ENCODE results near the gene CEP162.
"Not testable (repeated sequence)": the region's sequence is repeated elsewhere in the genome, so short reads cannot be mapped to it uniquely, and the experiment has no call there.

Gene CEP162

DNA sequence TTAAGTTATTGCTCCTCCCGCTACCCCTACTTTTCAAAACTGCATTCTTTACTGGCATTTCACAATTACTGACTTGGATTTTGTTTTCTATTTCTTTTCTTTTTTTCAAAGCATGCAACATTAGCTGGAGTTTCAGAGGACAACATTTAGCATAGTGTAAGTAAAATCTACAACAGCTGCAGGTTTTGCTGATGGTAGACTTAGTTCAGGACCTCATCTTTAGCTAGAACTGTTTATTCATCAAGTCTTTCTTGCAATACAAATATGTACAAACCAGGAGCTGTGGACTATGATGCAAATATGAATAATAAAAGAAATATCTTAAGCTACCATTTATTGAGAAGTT lies 728 bp upstream of the CEP162 start:
- DNase-seq = no peak

DNA sequence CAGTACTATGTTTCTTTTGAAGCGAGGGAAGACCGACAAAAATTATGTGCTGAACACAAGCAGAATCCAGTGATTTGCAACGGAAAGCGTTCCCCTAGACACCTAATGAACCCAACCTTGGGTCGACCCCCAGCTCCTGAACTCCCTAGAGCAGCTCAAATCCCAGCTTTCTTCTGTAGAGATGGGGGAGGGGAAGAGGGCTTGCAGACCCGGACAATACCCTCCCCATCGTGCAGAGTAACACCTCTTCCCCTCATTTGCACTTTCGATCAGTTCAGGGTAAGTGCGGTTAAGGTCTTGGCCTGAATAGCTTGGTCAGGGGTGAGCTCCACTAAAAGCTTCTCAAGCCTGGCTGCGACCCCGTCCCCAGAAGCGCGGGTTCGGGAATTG lies 404 bp downstream of the CEP162 start:
- DNase-seq = no peak

DNA sequence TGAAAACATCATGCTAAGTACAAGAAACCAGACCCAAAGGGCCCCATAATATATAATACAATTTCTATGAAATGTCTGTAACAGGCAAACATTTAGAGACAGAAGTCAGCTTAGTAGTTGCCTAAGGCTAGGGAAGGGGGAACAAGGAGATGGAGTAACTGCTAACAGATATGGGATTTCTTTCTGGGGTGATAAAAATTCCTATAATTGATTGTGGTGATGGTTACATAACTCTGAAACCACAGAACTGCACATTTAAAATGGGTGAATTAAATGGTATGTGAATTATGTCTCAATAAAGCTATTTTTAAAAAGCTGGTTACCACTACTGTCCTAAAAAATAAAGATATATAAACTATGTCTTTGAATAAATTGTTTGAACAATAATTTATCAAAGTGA lies 3.2 kb downstream of the CEP162 start:
- no peak for DNase-seq

DNA sequence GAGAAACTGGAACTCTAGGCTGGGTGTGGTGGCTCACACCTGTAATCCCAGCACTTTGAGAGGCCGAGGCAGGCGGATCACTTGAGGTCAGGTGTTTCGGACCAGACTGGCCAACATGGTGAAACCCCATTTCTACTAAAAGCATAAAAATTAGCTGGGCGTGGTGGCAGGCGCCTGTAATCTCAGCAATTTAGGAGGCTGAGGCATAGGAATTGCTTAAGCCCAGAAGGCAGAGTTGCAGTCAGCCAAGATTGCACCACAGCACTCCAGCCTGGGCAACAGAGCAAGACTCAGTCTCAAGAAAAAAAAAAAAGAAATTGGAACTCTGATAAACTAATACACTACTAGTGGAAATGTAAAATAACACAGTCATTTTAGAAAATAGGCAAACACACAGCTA lies 3.8 kb downstream of the CEP162 start:
- not testable (repeated sequence) for DNase-seq

- DNase-seq = no peak
Observed at GRCh38 chr6:84222426-84222825, 5.0 kb downstream of the CEP162 start.

DNA sequence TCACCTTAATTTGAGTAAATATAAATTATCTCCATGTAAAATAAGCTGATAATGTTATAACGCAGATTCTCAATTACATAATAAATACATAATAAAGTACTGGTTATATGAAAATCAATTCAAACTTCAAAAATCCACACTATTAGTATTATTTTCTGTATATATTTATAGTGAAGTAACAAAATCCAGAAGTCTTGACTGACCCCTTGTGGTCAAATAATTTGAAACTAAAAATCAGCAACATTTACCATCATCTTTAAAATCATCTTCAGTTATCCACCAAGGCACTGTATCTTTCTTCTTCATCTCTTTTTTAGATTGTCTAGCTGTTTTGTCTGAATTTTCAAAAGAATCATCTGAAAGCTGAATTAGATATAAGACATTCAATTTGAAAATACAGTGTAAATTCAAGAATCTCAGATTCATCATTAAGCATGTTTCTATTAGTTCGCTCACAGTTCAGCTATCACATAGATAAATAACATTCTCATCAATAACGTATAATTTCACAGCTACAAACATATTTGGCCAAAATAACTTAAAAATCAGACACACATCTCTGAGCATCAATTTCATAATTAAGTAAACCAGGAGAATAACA lies 6.5 kb downstream of the CEP162 start:
- no peak for DNase-seq

GRCh38 chr6:84218091-84218490 lies 9.4 kb downstream of the CEP162 start:
- no peak for DNase-seq

GRCh38 chr6:84213217-84213616 lies 14.2 kb downstream of the CEP162 start:
- no peak for DNase-seq

GRCh38 chr6:84204011-84204410 lies 23.4 kb downstream of the CEP162 start:
- no peak for DNase-seq

- not testable (repeated sequence) for DNase-seq
Observed at GRCh38 chr6:84199987-84200386, 27.5 kb downstream of the CEP162 start.

- DNase-seq = no peak
Observed at GRCh38 chr6:84197708-84198107, 29.7 kb downstream of the CEP162 start.

- DNase-seq = no peak
Observed at GRCh38 chr6:84193114-84193708, 34.2 kb downstream of the CEP162 start.

DNA sequence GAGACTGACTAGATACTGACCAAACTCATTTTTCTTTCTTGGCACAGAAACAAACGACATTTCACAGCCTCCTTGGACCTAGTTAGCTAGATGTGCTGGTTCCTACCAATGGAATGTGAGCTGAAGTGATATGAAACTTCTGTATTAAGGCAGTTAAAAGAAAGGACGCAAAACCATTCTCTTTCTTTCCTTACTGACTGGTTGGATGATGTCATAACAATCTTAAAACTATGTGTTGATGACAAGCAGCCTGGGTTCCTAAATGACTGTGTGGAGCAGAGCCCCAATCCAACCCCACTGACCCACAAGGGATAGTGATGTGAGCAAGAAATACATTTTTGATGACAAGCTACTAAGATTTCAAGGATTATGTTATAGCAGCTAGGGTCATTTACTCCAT lies 35.6 kb downstream of the CEP162 start:
- DNase-seq = no peak

- not testable (repeated sequence) for DNase-seq
Observed at GRCh38 chr6:84189356-84189755, 38.1 kb downstream of the CEP162 start.

DNA sequence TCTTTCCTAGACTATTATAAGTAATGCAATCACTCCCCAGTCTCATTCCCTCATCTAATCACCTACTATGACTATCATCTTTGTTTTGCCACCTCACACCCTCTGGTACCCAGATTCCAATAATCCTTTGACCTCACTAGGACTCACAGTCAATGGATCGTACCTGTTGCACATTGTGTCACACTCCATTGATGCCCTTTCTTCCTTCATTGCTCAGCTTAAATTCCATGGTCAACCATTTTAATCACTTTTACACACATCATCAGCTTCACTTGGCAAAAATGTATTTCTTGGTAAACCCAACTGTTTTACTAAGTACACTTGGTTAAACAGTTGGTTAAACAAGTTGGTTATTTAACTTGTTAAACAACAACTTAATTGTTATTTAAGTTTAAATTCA lies 44.0 kb downstream of the CEP162 start:
- no peak for DNase-seq

DNA sequence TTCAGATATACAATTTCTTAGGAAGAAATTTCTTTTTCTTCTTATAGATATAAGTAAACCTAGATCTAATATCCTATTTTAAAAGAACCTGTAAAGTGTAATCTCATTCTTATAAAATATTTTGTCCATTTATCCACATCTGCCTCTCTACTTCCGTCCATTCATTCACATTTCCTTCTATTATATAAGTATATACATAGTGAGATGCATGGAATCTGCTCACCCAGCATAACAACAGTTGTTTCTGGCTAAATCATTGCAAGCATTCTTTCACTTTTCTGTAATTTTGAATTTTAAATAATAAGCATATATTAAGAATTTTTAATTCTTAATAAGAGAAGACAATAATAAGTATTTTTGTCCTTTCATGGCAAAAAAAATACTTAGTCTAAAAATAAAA lies 45.4 kb downstream of the CEP162 start:
- DNase-seq = no peak

GRCh38 chr6:84177241-84177640 lies 50.2 kb downstream of the CEP162 start:
- no peak for DNase-seq

GRCh38 chr6:84172574-84172973 lies 54.9 kb downstream of the CEP162 start:
- no peak for DNase-seq

DNA sequence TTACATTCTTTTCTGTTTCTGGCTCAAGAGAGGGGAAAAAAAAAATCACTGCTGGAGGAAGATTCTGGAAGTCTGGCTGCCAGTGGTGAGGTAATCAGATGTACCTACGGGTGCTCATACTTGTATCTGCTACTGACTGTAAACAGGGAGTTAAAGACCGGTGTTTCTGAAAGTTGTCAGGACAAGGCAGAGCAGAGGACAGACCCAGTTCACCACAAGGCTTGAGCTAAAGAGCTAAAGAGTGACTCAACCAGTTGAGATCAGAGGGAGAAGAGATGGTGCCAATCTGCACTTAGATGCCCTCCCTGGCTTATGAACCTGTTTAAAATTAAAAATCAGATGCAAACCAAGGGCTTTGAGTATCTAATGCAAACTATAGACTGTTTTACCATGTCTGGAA lies 55.4 kb downstream of the CEP162 start:
- DNase-seq = no peak

- DNase-seq = no peak
Observed at GRCh38 chr6:84167457-84167856, 60.0 kb downstream of the CEP162 start.

GRCh38 chr6:84166395-84166794 lies 61.0 kb downstream of the CEP162 start:
- no peak for DNase-seq

DNA sequence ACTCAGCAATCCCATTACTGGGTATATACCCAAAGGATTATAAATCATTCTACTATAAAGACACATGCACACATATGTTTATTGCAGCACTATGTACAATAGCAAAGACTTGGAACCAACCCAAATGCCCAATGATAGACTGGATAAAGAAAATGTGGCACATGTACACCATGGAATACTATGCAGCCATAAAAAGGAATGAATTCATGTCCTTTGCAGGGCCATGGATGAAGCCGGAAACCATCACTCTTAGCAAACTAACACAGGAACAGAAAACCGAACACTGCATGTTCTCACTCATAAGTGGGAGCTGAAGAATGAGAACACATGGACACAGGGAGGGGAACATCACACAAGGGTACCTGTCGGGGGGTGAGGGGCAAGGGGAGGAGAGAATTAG lies 63.1 kb downstream of the CEP162 start:
- not testable (repeated sequence) for DNase-seq

- DNase-seq = no peak
Observed at GRCh38 chr6:84161190-84161589, 66.3 kb downstream of the CEP162 start.

GRCh38 chr6:84156306-84156705 lies 71.1 kb downstream of the CEP162 start:
- no peak for DNase-seq

- no peak for DNase-seq
Observed at GRCh38 chr6:84151669-84152068, 75.8 kb downstream of the CEP162 start.
